Neural cell (in vitro differentiated cells): ENCODE measurements around the gene SS18L1. TPM values are rescaled to one million over a fixed set of nuclear protein-coding genes. Genes with fewer than 3 reads are reported as not detected.

ENCODE experiments used
- H2AFZ ChIP-seq: fragments of 200-600, 300-800 bp; sonication (generic), shearing (Covaris generic); 2 replicates; pipeline ENCODE4 v1.6.0; 2014; ENCODE audit warnings: low read depth, mild to moderate bottlenecking, antibody characterized with exemption, low read length, moderate library complexity
- H3F3A ChIP-seq: fragments of 200-600 bp; shearing (Covaris generic); 2 replicates; pipeline ENCODE4 v1.6.1; 2016; ENCODE audit warnings: mild to moderate bottlenecking, moderate library complexity, mixed read lengths, antibody characterized with exemption, low read length; ENCODE audit not compliant: insufficient read depth, poor library complexity, severe bottlenecking
- H3K27ac ChIP-seq: fragments of 200-600, 300-800 bp; sonication (generic), shearing (Covaris generic); 2 replicates; pipeline ENCODE4 v1.5.1; 2014; ENCODE audit warnings: mild to moderate bottlenecking, low read length, moderate library complexity
- H3K27me3 ChIP-seq: fragments of 300-800, 200-600 bp; sonication (generic), shearing (Covaris generic); 2 replicates; pipeline ENCODE4 v1.6.0; 2014; ENCODE audit warnings: mild to moderate bottlenecking, low read depth, low read length, moderate library complexity; ENCODE audit not compliant: insufficient read depth
- H3K36me3 ChIP-seq: fragments of 300-800, 200-600 bp; sonication (generic), shearing (Covaris generic); 2 replicates; pipeline ENCODE4 v1.5.1; 2014; ENCODE audit warnings: mild to moderate bottlenecking, antibody characterized with exemption, low read length, moderate library complexity; ENCODE audit not compliant: insufficient read depth
- H3K4me2 ChIP-seq: fragments of 300-800, 200-600 bp; sonication (generic), shearing (Covaris generic); 2 replicates; pipeline ENCODE4 v1.6.0; 2014; ENCODE audit warnings: mild to moderate bottlenecking, low read length
- H3K4me3 ChIP-seq: fragments of 300-800, 200-600 bp; sonication (generic), shearing (Covaris generic); 2 replicates; pipeline ENCODE4 v1.5.1; 2014; ENCODE audit warnings: mild to moderate bottlenecking, low read length, moderate library complexity
- H3K79me2 ChIP-seq: fragments of 200-600 bp; shearing (Covaris generic); replicated peaks from 2 replicates; pipeline ENCODE4 v1.6.0; 2014; ENCODE audit warnings: mild to moderate bottlenecking, low read length, moderate library complexity; ENCODE audit not compliant: insufficient read depth
- H3K9ac ChIP-seq: fragments of 300-800, 200-600 bp; sonication (generic), shearing (Covaris generic); 2 replicates; pipeline ENCODE4 v1.6.1; 2016; ENCODE audit warnings: mild to moderate bottlenecking, low read length, mixed read lengths
- H3K9me2 ChIP-seq: fragments of 200-600 bp; shearing (Covaris generic); 2 replicates; pipeline ENCODE4 v1.6.1; 2016; ENCODE audit warnings: mild to moderate bottlenecking, low read length, mixed read lengths; ENCODE audit not compliant: insufficient read depth
- H3K9me3 ChIP-seq: fragments of 200-600, 300-800 bp; sonication (generic), shearing (Covaris generic); 2 replicates; pipeline ENCODE4 v1.6.1; 2016; ENCODE audit warnings: mild to moderate bottlenecking, mixed run types, low read length, moderate library complexity, mixed read lengths
- H4K20me1 ChIP-seq: fragments of 200-600 bp; shearing (Covaris generic); 2 replicates; pipeline ENCODE4 v1.6.1; 2016; ENCODE audit warnings: mild to moderate bottlenecking, mixed run types; ENCODE audit not compliant: insufficient read depth
- CTCF ChIP-seq: fragments of 450-650 bp; IDR thresholded peaks from 2 replicates; pipeline ENCODE4 v1.5.1; 2014; ENCODE audit warnings: antibody characterized with exemption, mild to moderate bottlenecking, moderate library complexity; ENCODE audit not compliant: poor library complexity, severe bottlenecking
- EP300 ChIP-seq: fragments of 450-650 bp; conservative IDR thresholded peaks from 2 replicates; pipeline ENCODE4 v1.6.1; 2014; ENCODE audit warnings: antibody characterized with exemption, mild to moderate bottlenecking, moderate library complexity; ENCODE audit not compliant: poor library complexity, severe bottlenecking
- EZH2 ChIP-seq: fragments of 200-600, 300-800 bp; shearing (Covaris generic), sonication (generic); IDR thresholded peaks from 2 replicates; pipeline ENCODE4 v1.6.1; 2014; ENCODE audit warnings: antibody characterized with exemption, low read length, borderline replicate concordance, mild to moderate bottlenecking; ENCODE audit not compliant: insufficient read depth, poor library complexity, severe bottlenecking
- MXI1 ChIP-seq: fragments of 450-650 bp; conservative IDR thresholded peaks from 2 replicates; pipeline ENCODE4 v1.6.1; 2014; ENCODE audit warnings: antibody characterized with exemption, mild to moderate bottlenecking; ENCODE audit not compliant: poor library complexity, severe bottlenecking
- POLR2AphosphoS5 ChIP-seq: IDR thresholded peaks from 2 replicates; pipeline ENCODE4 v1.6.1; 2012
- RAD21 ChIP-seq: fragments of 450-650 bp; conservative IDR thresholded peaks from 2 replicates; pipeline ENCODE4 v1.6.1; 2014; ENCODE audit warnings: antibody characterized with exemption, mild to moderate bottlenecking, moderate library complexity
- REST ChIP-seq: IDR thresholded peaks from 2 replicates; pipeline ENCODE4 v1.6.1; 2012; ENCODE audit warnings: borderline replicate concordance
- SMC3 ChIP-seq: fragments of 450-650 bp; conservative IDR thresholded peaks from 2 replicates; pipeline ENCODE4 v1.6.1; 2014; ENCODE audit warnings: antibody characterized with exemption, mild to moderate bottlenecking, moderate library complexity; ENCODE audit not compliant: poor library complexity
- TAF1 ChIP-seq: IDR thresholded peaks from 2 replicates; pipeline ENCODE4 v1.6.1; 2012; ENCODE audit warnings: low read depth
- polyA plus RNA-seq: library from polyadenylated mRNA; depleted of rRNA; stranded (reverse); fragments of >200 nt; gene quantifications from 2 replicates; pipeline ENCODE4 v1.2.3, GENCODE V29; 2014

The SS18L1 gene
- polyA plus RNA-seq, 1 donor from 2014 or later, result 117 TPM

- Histone ChIP-seq H4K20me1 (peaks cover 14% of the 10 kb centered on the region), H3K9me2 (no peaks in the 10 kb centered on the region), H2AFZ (no peak overlapping the region), H3K4me2 (no peak overlapping the region), H3K9me3 (no peaks in the 10 kb centered on the region), H3K27ac (no peak overlapping the region), H3K9ac (no peak overlapping the region), H3K36me3 (no peaks in the 10 kb centered on the region), H3K79me2 (peaks cover 24% of the 10 kb centered on the region), H3K4me3 (no peak overlapping the region), H3F3A (peaks cover 6% of the 10 kb centered on the region), H3K27me3 (no peaks in the 10 kb centered on the region)
- TF ChIP-seq EZH2 (no peak), TAF1 (no peak), EP300 (no peak), RAD21 (no peak), CTCF (no peak), REST (no peak), SMC3 (no peak), POLR2AphosphoS5 (no peak), MXI1 (no peak)
Measured at GRCh38 chr20:62120365-62120762, 23.2 kb upstream of the SS18L1 start.

GRCh38 chr20:62120990-62121775 is 22.4 kb upstream of the SS18L1 start:
- Histone ChIP-seq H3K9me3 (no peaks in the 10 kb centered on the region), H3K27me3 (no peaks in the 10 kb centered on the region), H3K79me2 (peaks cover 29% of the 10 kb centered on the region), H4K20me1 (peaks cover 14% of the 10 kb centered on the region), H3K9ac (peak overlapping the region; percentile 68), H3F3A (peaks cover 6% of the 10 kb centered on the region), H3K9me2 (no peaks in the 10 kb centered on the region), H3K4me3 (peak overlapping the region; percentile 74), H3K4me2 (peak overlapping the region; percentile 80), H3K36me3 (no peaks in the 10 kb centered on the region), H2AFZ (peak overlapping the region; percentile 56), H3K27ac (peak overlapping the region; percentile 76)
- no peak for TF ChIP-seq CTCF
- TF ChIP-seq EP300, result no peak
- TF ChIP-seq TAF1, result no peak
- no peak for TF ChIP-seq RAD21
- no peak for TF ChIP-seq SMC3
- TF ChIP-seq EZH2, result no peak
- TF ChIP-seq MXI1, result no peak
